Measurements from ENCODE around the gene IPCEF1. TPM values are rescaled to one million over a fixed set of nuclear protein-coding genes. Genes with fewer than 3 reads are reported as not detected.

Gene IPCEF1
- total RNA-seq, 2 donors from 2014 or later: 0.90 to 1.2 TPM

GRCh38 chr6:154112181-154112809 lies 244.3 kb downstream of the IPCEF1 start:
- Histone ChIP-seq H3K9ac (ENCODE audit: low read depth in 2 of 2, low read length in 2 of 2) (no peak overlapping the region), H3K4me3 (no peak overlapping the region), H3K27me3 (no peaks in the 10 kb centered on the region), H3K4me1 (no peaks in the 10 kb centered on the region), H3K9me3 (no peaks in the 10 kb centered on the region), H3K27ac (no peak overlapping the region), H3K36me3 (no peaks in the 10 kb centered on the region)
- intact Hi-C loops (cut with DNase I): no loop called here
- no peak for TF ChIP-seq CTCF (IDR thresholded peaks at IDR 0.05)
- no peak for DNase-seq

- H3K27ac ChIP-seq: no peak overlapping the region
- no peak overlapping the region for H3K4me3 ChIP-seq
- TF ChIP-seq CTCF (IDR thresholded peaks at IDR 0.05): no peak
- H3K9ac ChIP-seq (ENCODE audit: low read depth in 2 of 2, low read length in 2 of 2): no peak overlapping the region
- no peaks in the 10 kb centered on the region for H3K36me3 ChIP-seq
- no peak for DNase-seq
- no peaks in the 10 kb centered on the region for H3K4me1 ChIP-seq
- H3K9me3 ChIP-seq: no peaks in the 10 kb centered on the region
- H3K27me3 ChIP-seq: no peaks in the 10 kb centered on the region
- intact Hi-C loops (cut with DNase I): no loop called here
Observed at GRCh38 chr6:154111025-154111424, 245.6 kb downstream of the IPCEF1 start.

GRCh38 chr6:154106251-154106650 lies 250.4 kb downstream of the IPCEF1 start:
- no peak overlapping the region for H3K27ac ChIP-seq
- no peak for TF ChIP-seq CTCF (IDR thresholded peaks at IDR 0.05)
- H3K27me3 ChIP-seq: no peaks in the 10 kb centered on the region
- no peak for DNase-seq
- H3K9ac ChIP-seq (ENCODE audit: low read depth in 2 of 2, low read length in 2 of 2): no peak overlapping the region
- H3K4me1 ChIP-seq: no peaks in the 10 kb centered on the region
- intact Hi-C loops (cut with DNase I): no loop called here
- no peaks in the 10 kb centered on the region for H3K9me3 ChIP-seq
- no peak overlapping the region for H3K4me3 ChIP-seq
- H3K36me3 ChIP-seq: no peaks in the 10 kb centered on the region

Other genes starting within 250 kb of the IPCEF1 start
- gene CNKSR3, start 153.9 kb upstream of the IPCEF1 start, total RNA-seq: 10 to 100 TPM; 13.1 to 31.5 TPM

Data from colonic mucosa (tissue), 4 donors.